ENCODE results near the gene CNN1.

GRCh38 chr19:11499890-11500420, 38.7 kb upstream of the CNN1 start:
- no peak for TF ChIP-seq CTCF (IDR thresholded peaks at IDR 0.05)
- TF ChIP-seq POLR2A (IDR thresholded peaks at IDR 0.05), result no peak

Data from adrenal gland (tissue), 5 donors.